HCT116 (cell line): ENCODE results near the gene DNAJB9. TPM values are rescaled to one million over a fixed set of nuclear protein-coding genes. Genes with fewer than 3 reads are reported as not detected.
A peak's percentile ranks its signal among the peaks of the same experiment; 100 is the strongest.

Source experiments
- ATAC-seq: fragments of 200-7000 bp; cut with Tn5 transposase; 2 replicates; pipeline ENCODE4 v1.9.1; 2020; ENCODE audit warnings: mild to moderate bottlenecking, moderate library complexity
- BruUV-seq: library from RNA; stranded (reverse); fragments of 400-500 nt; replicated peaks from 2 replicates; lab custom pipeline; 2021; lab: Mats Ljungman, UMichigan
- CTCF ChIA-PET: fragments of 300-600 bp; sonication (Branson Sonifier 250); formaldehyde crosslinking; loops from one replicate; lab custom pipeline; 2021; ENCODE audit warnings: antibody characterized with exemption; lab: Charles Lee
- POLR2A ChIA-PET: fragments of 300-600, 350-600 bp; sonication (Branson Sonifier 250); formaldehyde crosslinking; loops from one replicate; lab custom pipeline; 2021; ENCODE audit warnings: antibody characterized with exemption; lab: Charles Lee
- RAD21 ChIA-PET, 2 experiments: fragments of 300-600 bp; sonication (Branson Sonifier 250); formaldehyde crosslinking; loops; one replicate each; lab custom pipeline; 2023; ENCODE audit warnings: low total read pairs in 2 of 2; ENCODE audit not compliant: uncharacterized antibody in 2 of 2, unreplicated experiment in 2 of 2, low non-redundant PET in 1 of 2; lab: Charles Lee
- DNase-seq: peaks from one replicate; pipeline ENCODE4 v3.0.0-alpha.2; 2010; ENCODE audit warnings: low read depth, low spot score
- H2AFZ ChIP-seq: fragments of 200-600 bp; shearing (Covaris generic), sonication (generic); 2 replicates; pipeline ENCODE4 v1.6.1; 2017; ENCODE audit warnings: low read depth, mixed run types, mixed read lengths, antibody characterized with exemption, low read length; ENCODE audit not compliant: poor library complexity, severe bottlenecking
- H3K27ac ChIP-seq: 2 replicates; pipeline ENCODE4 v1.5.1; 2012; ENCODE audit warnings: low read depth, low read length
- H3K27me3 ChIP-seq: fragments of 200-600 bp; sonication (generic); 2 replicates; pipeline ENCODE4 v1.6.1; 2016; ENCODE audit warnings: mixed run types, low read length, mixed read lengths; ENCODE audit not compliant: insufficient read depth
- H3K36me3 ChIP-seq, 2 experiments: fragments of 200-500 bp in 1 of 2; fragments of 200-600 bp in 1 of 2; sonication (Bioruptor generic) in 1 of 2; sonication (generic) in 1 of 2; 2 replicates each; pipeline versions ENCODE4 v1.5.1 to v1.6.1; 2014 to 2016; ENCODE audit warnings: low read length in 2 of 2, inconsistent platforms in 1 of 2, mixed read lengths in 1 of 2, mixed run types in 1 of 2; ENCODE audit not compliant: insufficient read depth in 2 of 2, control insufficient read depth in 1 of 2
- H3K4me1 ChIP-seq, 2 experiments: fragments of 200-600 bp in 1 of 2; sonication (generic) in 1 of 2; 2 replicates each; pipeline versions ENCODE4 v1.5.1 to v1.6.1; 2012 to 2017; ENCODE audit warnings: low read length in 2 of 2, inconsistent platforms in 1 of 2, mild to moderate bottlenecking in 1 of 2, mixed read lengths in 1 of 2, mixed run types in 1 of 2, moderate library complexity in 1 of 2; ENCODE audit not compliant: insufficient read depth in 2 of 2, control insufficient read depth in 1 of 2
- H3K4me2 ChIP-seq: fragments of 200-600 bp; sonication (generic); 2 replicates; pipeline ENCODE4 v1.6.1; 2017; ENCODE audit warnings: mixed run types, low read length, mixed read lengths
- H3K4me3 ChIP-seq, 2 experiments: fragments of 200-600 bp in 1 of 2; sonication (generic) in 1 of 2; replicated peaks in 1 of 2; 2 replicates each; pipeline ENCODE4 v1.5.1; 2011 to 2016; ENCODE audit warnings: low read length in 2 of 2, control low read depth in 1 of 2, low read depth in 1 of 2, mild to moderate bottlenecking in 1 of 2, mixed read lengths in 1 of 2, mixed run types in 1 of 2
- H3K79me2 ChIP-seq: fragments of 200-600 bp; sonication (generic); 2 replicates; pipeline ENCODE4 v1.6.1; 2017; ENCODE audit warnings: mild to moderate bottlenecking, mixed run types, low read length, moderate library complexity, mixed read lengths; ENCODE audit not compliant: insufficient read depth
- H3K9ac ChIP-seq: fragments of 200-600 bp; sonication (generic); 2 replicates; pipeline ENCODE4 v1.6.1; 2016; ENCODE audit warnings: low read length, mixed read lengths
- H3K9me2 ChIP-seq: fragments of 200-600 bp; sonication (generic), shearing (Covaris generic); 2 replicates; pipeline ENCODE4 v1.6.1; 2017; ENCODE audit warnings: mixed run types, mild to moderate bottlenecking, moderate library complexity; ENCODE audit not compliant: insufficient read depth
- H3K9me3 ChIP-seq, 2 experiments: fragments of 200-500 bp in 1 of 2; fragments of 200-600 bp in 1 of 2; sonication (Bioruptor generic) in 1 of 2; sonication (generic) in 1 of 2; 2 replicates each; pipeline ENCODE4 v1.6.1; 2014 to 2017; ENCODE audit warnings: low read length in 2 of 2, mixed read lengths in 2 of 2, inconsistent platforms in 1 of 2, low read depth in 1 of 2, mild to moderate bottlenecking in 1 of 2, mixed run types in 1 of 2, moderate library complexity in 1 of 2; ENCODE audit not compliant: control insufficient read depth in 1 of 2, insufficient read depth in 1 of 2
- H4K20me1 ChIP-seq: fragments of 200-600 bp; sonication (generic), shearing (Covaris generic); 2 replicates; pipeline ENCODE4 v1.6.1; 2017; ENCODE audit warnings: mixed run types, mild to moderate bottlenecking, moderate library complexity; ENCODE audit not compliant: insufficient read depth
- CBX3 ChIP-seq: IDR thresholded peaks from 2 replicates; pipeline ENCODE4 v1.6.1; 2012; ENCODE audit warnings: low read depth
- CEBPB ChIP-seq: IDR thresholded peaks from 2 replicates; pipeline ENCODE4 v1.6.1; 2012; ENCODE audit warnings: low read depth
- EGR1 ChIP-seq: IDR thresholded peaks from 2 replicates; pipeline ENCODE4 v1.6.1; 2012; ENCODE audit warnings: low read depth
- ELF1 ChIP-seq: IDR thresholded peaks from 2 replicates; pipeline ENCODE4 v1.6.1; 2012; ENCODE audit warnings: low read depth, borderline replicate concordance
- EZH2 ChIP-seq: fragments of 200-600 bp; sonication (generic); IDR thresholded peaks from 2 replicates; pipeline ENCODE4 v1.6.1; 2017; ENCODE audit warnings: antibody characterized with exemption, mixed run types
- FOSL1 ChIP-seq: IDR thresholded peaks from 2 replicates; pipeline ENCODE4 v1.6.1; 2012; ENCODE audit warnings: low read depth
- POLR2A ChIP-seq: IDR thresholded peaks from 2 replicates; pipeline ENCODE4 v1.7.0; 2011; ENCODE audit warnings: borderline replicate concordance; ENCODE audit not compliant: insufficient read depth, insufficient read length; ENCODE audit errors: extremely low read depth
- RAD21 ChIP-seq: IDR thresholded peaks from 2 replicates; pipeline ENCODE4 v1.6.1; 2012; ENCODE audit warnings: low read depth, mild to moderate bottlenecking
- SP1 ChIP-seq: IDR thresholded peaks from 2 replicates; pipeline ENCODE4 v1.6.1; 2012; ENCODE audit warnings: low read depth
- SRF ChIP-seq: IDR thresholded peaks from 2 replicates; pipeline ENCODE4 v1.6.1; 2012; ENCODE audit warnings: low read depth
- TCF7L2 ChIP-seq: IDR thresholded peaks from 2 replicates; pipeline ENCODE4 v1.7.0; 2011; ENCODE audit warnings: borderline replicate concordance, inconsistent platforms; ENCODE audit not compliant: insufficient read depth, insufficient read length; ENCODE audit errors: extremely low read depth
- YY1 ChIP-seq: IDR thresholded peaks from 2 replicates; pipeline ENCODE4 v1.6.1; 2011; ENCODE audit warnings: low read length, low read depth, moderate library complexity, mild to moderate bottlenecking; ENCODE audit not compliant: insufficient replicate concordance; ENCODE audit errors: extremely low read depth
- ZFX ChIP-seq: fragments of 450-650 bp; IDR thresholded peaks from 2 replicates; pipeline ENCODE4 v1.6.1; 2017
- intact Hi-C: fragments of 100-400 bp; cut with micrococcal nuclease; formaldehyde crosslinking; loops from 2 replicates; pipeline ENCODE4 v1.10.0; 2022
- total RNA-seq: library from RNA; stranded (reverse); gene quantifications from one replicate; pipeline ENCODE4 v1.2.1, GENCODE V29; 2021; ENCODE audit not compliant: unreplicated experiment
- TF ChIP-seq, protein P1 (sequence below): IDR thresholded peaks from 2 replicates; pipeline ENCODE4 v1.6.1; 2012

DNAJB9 gene
- total RNA-seq, 1 experiment from 2014 or later, result 10.1 TPM

DNA sequence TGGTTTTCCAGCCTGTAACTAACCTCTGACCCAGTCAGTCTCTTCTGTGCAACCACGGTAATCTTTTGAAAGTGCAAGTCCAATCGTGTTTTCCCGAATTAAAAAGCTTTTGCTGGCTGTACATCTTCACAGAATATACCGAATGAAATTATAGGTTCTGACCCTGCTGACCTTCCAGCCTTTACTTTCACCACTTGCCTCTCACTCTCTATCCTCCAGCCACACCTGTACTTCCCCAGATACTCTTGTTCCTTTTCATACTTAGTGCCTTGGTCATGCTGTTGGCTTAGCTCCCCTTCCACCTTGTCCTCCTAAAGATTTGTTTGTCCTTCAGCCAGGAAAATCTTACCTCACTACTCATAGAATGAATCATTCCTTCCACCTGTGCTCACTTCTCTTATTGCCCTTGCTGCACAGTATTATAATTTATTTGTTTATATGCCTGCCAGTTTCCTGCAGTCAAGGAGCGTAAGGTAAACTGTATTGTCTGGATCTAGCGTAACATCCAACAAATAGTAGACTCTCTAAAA is 41.4 kb upstream of the DNAJB9 start (continued):
- TF ChIP-seq FOSL1 (peak; percentile 90), POLR2A (no peak), YY1 (no peak), CBX3 (peak; percentile 72; the same call in 1 of the 2 replicates), TCF7L2 (no peak), ZFX (no peak), SP1 (peak; percentile 85), CEBPB (peak; percentile 55), EGR1 (peak; percentile 51), RAD21 (no peak), ELF1 (no peak)
- TF ChIP-seq, protein P1, sequence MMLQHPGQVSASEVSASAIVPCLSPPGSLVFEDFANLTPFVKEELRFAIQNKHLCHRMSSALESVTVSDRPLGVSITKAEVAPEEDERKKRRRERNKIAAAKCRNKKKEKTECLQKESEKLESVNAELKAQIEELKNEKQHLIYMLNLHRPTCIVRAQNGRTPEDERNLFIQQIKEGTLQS, result no peak

- Histone ChIP-seq H3K36me3 (no peaks in the 10 kb centered on the region), H3K79me2 (peaks cover 5% of the 10 kb centered on the region), H3K9me2 (no peaks in the 10 kb centered on the region), H3K9me3 (no peaks in the 10 kb centered on the region), H3K4me1 (peaks cover 6 to 24% of the 10 kb centered on the region in 2 experiments; a peak in 3 of 4 replicates), H3K4me2 (no peak overlapping the region), H2AFZ (no peak overlapping the region), H3K9ac (no peak overlapping the region), H4K20me1 (no peaks in the 10 kb centered on the region), H3K4me3 (no peak overlapping the region), H3K27ac (no peak overlapping the region), H3K27me3 (no peaks in the 10 kb centered on the region)
- RAD21 ChIA-PET, result no interaction called here
- POLR2A ChIA-PET, result no interaction called here
- no peak for TF ChIP-seq EZH2
- TF ChIP-seq EGR1, result no peak
- no peak for TF ChIP-seq RAD21
- TF ChIP-seq SRF, result no peak
- ATAC-seq (no peak), DNase-seq (no peak)
- CTCF ChIA-PET, result no interaction called here
- no TSS peak for BruUV-seq
- intact Hi-C loops, result loop anchor here (5.0 kb wide), 1 partner anchor 38 kb away; the partner anchor contains the start of genes DNAJB9 and THAP5
Observed at GRCh38 chr7:108529341-108529740, 40.3 kb upstream of the DNAJB9 start.
